Left ventricle myocardium inferior (tissue), 1 donor: ENCODE measurements around the gene LAMTOR2. TPM values are rescaled to one million over a fixed set of nuclear protein-coding genes. Genes with fewer than 3 reads are reported as not detected.
"Not testable (repeated sequence)": the region's sequence is repeated elsewhere in the genome, so short reads cannot be mapped to it uniquely, and the experiment has no call there.

Experiments
- DNase-seq: peaks from one replicate; pipeline ENCODE4 v3.0.0-alpha.2; 2020
- H3K27ac ChIP-seq: fragments of 200-600 bp; replicated peaks from 2 replicates; pipeline ENCODE4 v1.8.0; 2021
- H3K27me3 ChIP-seq: fragments of 200-600 bp; 2 replicates; pipeline ENCODE4 v1.8.0; 2021; ENCODE audit warnings: low read depth
- H3K36me3 ChIP-seq: fragments of 200-600 bp; 2 replicates; pipeline ENCODE4 v1.8.0; 2021
- H3K4me1 ChIP-seq: fragments of 200-600 bp; 2 replicates; pipeline ENCODE4 v1.8.0; 2021
- H3K4me3 ChIP-seq: fragments of 200-600 bp; 2 replicates; pipeline ENCODE4 v1.8.0; 2021; ENCODE audit warnings: mild to moderate bottlenecking, moderate library complexity
- H3K9me3 ChIP-seq: fragments of 200-600 bp; replicated peaks from 2 replicates; pipeline ENCODE4 v1.8.0; 2021
- CTCF ChIP-seq: fragments of 200-600 bp; IDR thresholded peaks from 2 replicates; pipeline ENCODE4 v1.8.0; 2021; ENCODE audit warnings: antibody characterized with exemption, mild to moderate bottlenecking, borderline replicate concordance
- intact Hi-C: fragments of 100-400 bp; cut with micrococcal nuclease; formaldehyde crosslinking; loops from one replicate; pipeline ENCODE4 v1.11.0; 2022
- total RNA-seq: library from RNA; stranded (reverse); fragmentation: NEBNext Ultra II Directional; extraction: Animal tissue kit (Norgen Biotek cat#: 25700); gene quantifications from one replicate; pipeline ENCODE4 v1.2.1, GENCODE V29; 2021
- donor health status: DM: no; HTN: yes; CAD: no; lungs with severe emphysema.

Gene LAMTOR2
- total RNA-seq, 1 donor from 2014 or later, result 55.0 TPM

- Histone ChIP-seq H3K4me3 (no peak overlapping the region), H3K27me3 (no peaks in the 10 kb centered on the region), H3K4me1 (peaks cover 7% of the 10 kb centered on the region), H3K27ac (no peak overlapping the region), H3K9me3 (no peaks in the 10 kb centered on the region), H3K36me3 (no peaks in the 10 kb centered on the region)
- intact Hi-C loops, result no loop called here
- DNase-seq, result no peak
- no peak for TF ChIP-seq CTCF
Observed at GRCh38 chr1:156065871-156066270, 11.3 kb downstream of the LAMTOR2 start.

GRCh38 chr1:156067262-156067661, 12.7 kb downstream of the LAMTOR2 start:
- Histone ChIP-seq H3K27me3 (no peaks in the 10 kb centered on the region), H3K9me3 (no peaks in the 10 kb centered on the region), H3K36me3 (no peaks in the 10 kb centered on the region), H3K27ac (no peak overlapping the region), H3K4me1 (peaks cover 7% of the 10 kb centered on the region), H3K4me3 (no peak overlapping the region)
- no peak for TF ChIP-seq CTCF
- intact Hi-C loops, result no loop called here
- no peak for DNase-seq

- H3K9me3 ChIP-seq, result no peaks in the 10 kb centered on the region
- H3K27ac ChIP-seq, result no peak overlapping the region
- no peak overlapping the region for H3K4me3 ChIP-seq
- H3K36me3 ChIP-seq, result no peaks in the 10 kb centered on the region
- peaks cover 11% of the 10 kb centered on the region for H3K4me1 ChIP-seq
- no peak for DNase-seq
- intact Hi-C loops, result no loop called here
- no peak for TF ChIP-seq CTCF
- no peaks in the 10 kb centered on the region for H3K27me3 ChIP-seq
Observed at GRCh38 chr1:156069490-156070455, 15.2 kb downstream of the LAMTOR2 start.

- H3K4me1 ChIP-seq, result peaks cover 19% of the 10 kb centered on the region
- TF ChIP-seq CTCF, result no peak
- no peak overlapping the region for H3K27ac ChIP-seq
- H3K4me3 ChIP-seq, result no peak overlapping the region
- intact Hi-C loops, result no loop called here
- no peaks in the 10 kb centered on the region for H3K9me3 ChIP-seq
- no peak for DNase-seq
- H3K36me3 ChIP-seq, result no peaks in the 10 kb centered on the region
- H3K27me3 ChIP-seq, result no peaks in the 10 kb centered on the region
Observed at GRCh38 chr1:156070548-156070947, 16.0 kb downstream of the LAMTOR2 start.

GRCh38 chr1:156071332-156071816, 16.8 kb downstream of the LAMTOR2 start:
- H3K9me3 ChIP-seq, intact Hi-C loops, H3K27me3 ChIP-seq, H3K27ac ChIP-seq, H3K36me3 ChIP-seq, H3K4me3 ChIP-seq, DNase-seq: not testable (repeated sequence)
- peaks cover 27% of the 10 kb centered on the region for H3K4me1 ChIP-seq

- H3K4me1 ChIP-seq, result peaks cover 33% of the 10 kb centered on the region
- TF ChIP-seq CTCF, result no peak
- H3K9me3 ChIP-seq, result no peaks in the 10 kb centered on the region
- no peak overlapping the region for H3K4me3 ChIP-seq
- no peaks in the 10 kb centered on the region for H3K36me3 ChIP-seq
- H3K27ac ChIP-seq, result no peak overlapping the region
- no peak for DNase-seq
- intact Hi-C loops, result no loop called here
- no peaks in the 10 kb centered on the region for H3K27me3 ChIP-seq
Observed at GRCh38 chr1:156072251-156072650, 17.7 kb downstream of the LAMTOR2 start.
